Thoracic aorta (tissue), 2 donors: ENCODE measurements around the gene TOR1AIP1. TPM values are rescaled to one million over a fixed set of nuclear protein-coding genes. Genes with fewer than 3 reads are reported as not detected.
"Not testable (repeated sequence)": the region's sequence is repeated elsewhere in the genome, so short reads cannot be mapped to it uniquely, and the experiment has no call there.

ENCODE experiments used
- ATAC-seq: fragments of 150-250 bp; one replicate; pipeline ENCODE4 v1.8.0; 2017; ENCODE audit warnings: low read depth; ENCODE audit not compliant: insufficient number of reproducible peaks, low FRiP score
- DNase-seq: peaks from one replicate; pipeline ENCODE4 v3.0.0-alpha.2; 2020; ENCODE audit warnings: low spot score
- H3K27ac ChIP-seq, 2 donors: fragments of 200-600 bp; sonication (generic); 1 replicate in 1 of 2; 2 replicates in 1 of 2; pipeline ENCODE4 v1.5.1; 2016; ENCODE audit warnings: mild to moderate bottlenecking in 2 of 2, moderate library complexity in 2 of 2
- H3K27me3 ChIP-seq: fragments of 200-600 bp; sonication (generic); replicated peaks from 2 replicates; pipeline ENCODE4 v1.6.0; 2016; ENCODE audit warnings: mild to moderate bottlenecking; ENCODE audit not compliant: insufficient read depth
- H3K36me3 ChIP-seq: fragments of 200-600 bp; sonication (generic); one replicate; pipeline ENCODE4 v1.5.1; 2016
- H3K4me1 ChIP-seq, 2 donors: fragments of 200-600 bp; sonication (generic); 1 replicate in 1 of 2; 2 replicates in 1 of 2; pipeline versions ENCODE4 v1.5.1 to v1.6.0; 2016; ENCODE audit warnings: low read depth in 2 of 2, mild to moderate bottlenecking in 1 of 2; ENCODE audit not compliant: control insufficient read depth in 1 of 2
- H3K4me3 ChIP-seq: fragments of 200-600 bp; sonication (generic); 2 replicates; pipeline ENCODE4 v1.5.1; 2016; ENCODE audit warnings: mild to moderate bottlenecking
- H3K9me3 ChIP-seq: fragments of 200-600 bp; sonication (generic); 2 replicates; pipeline ENCODE4 v1.5.1; 2016
- CTCF ChIP-seq: fragments of 200-600 bp; sonication (generic); IDR thresholded peaks from one replicate; pipeline ENCODE4 v1.5.1; 2019; ENCODE audit warnings: antibody characterized with exemption
- total RNA-seq, 2 donors: library from RNA; depleted of rRNA; stranded (reverse); fragments of >200 nt; gene quantifications; one replicate each; pipeline versions ENCODE4 v1.1.0 to v1.2.3, GENCODE V29; 2016

TOR1AIP1 gene
- total RNA-seq, 2 donors from 2014 or later, result 99.5 to 106 TPM

DNA sequence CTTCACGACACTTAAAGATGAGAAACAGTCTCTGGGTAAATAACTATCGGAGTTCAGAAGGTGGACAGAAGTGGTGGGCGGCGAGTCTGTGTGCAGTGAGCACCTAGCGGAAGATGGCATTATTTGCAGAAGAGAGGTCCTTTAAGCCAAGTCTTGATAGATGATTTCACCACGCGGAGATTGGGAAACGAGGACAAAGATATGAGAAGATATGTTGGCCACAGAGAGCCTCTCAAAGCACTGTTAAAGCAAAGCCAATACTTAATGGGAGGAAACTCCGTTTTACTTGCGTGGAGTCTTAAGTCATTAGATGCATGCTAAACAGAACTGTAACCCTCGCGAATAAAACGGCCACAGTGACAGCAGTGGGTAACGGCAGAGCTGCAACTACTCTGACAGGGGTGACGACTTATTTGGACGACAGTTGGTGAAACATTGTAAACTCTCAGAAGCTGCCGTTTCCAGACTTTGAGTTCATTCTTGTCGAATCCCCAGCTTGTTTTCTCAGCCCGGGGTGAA lies 71.9 kb downstream of the TOR1AIP1 start:
- Histone ChIP-seq H3K9me3 (no peaks in the 10 kb centered on the region), H3K27ac (peak overlapping the region; percentile 89 to 95), H3K4me1 (peaks cover 19 to 25% of the 10 kb centered on the region in 2 donors), H3K27me3 (no peaks in the 10 kb centered on the region), H3K4me3 (peak overlapping the region; percentile 99), H3K36me3 (no peaks in the 10 kb centered on the region)
- ATAC-seq, result peak; percentile 13
- DNase-seq, result no peak
- TF ChIP-seq CTCF, result peak; percentile 36

GRCh38 chr1:179954493-179955286 lies 72.6 kb downstream of the TOR1AIP1 start, which contains the start of gene CEP350:
TSS of gene CEP350 (plus strand) at chr1:179954810. CDS start at chr1:179986182, 31,372 bp downstream.
- Histone ChIP-seq H3K27ac (peak within 1 kb of the TSS; percentile 89 to 95), H3K4me3 (peak within 1 kb of the TSS; percentile 99), H3K27me3 (no peaks in the 10 kb centered on the region), H3K4me1 (peaks cover 19 to 25% of the 10 kb centered on the region in 2 donors), H3K9me3 (no peaks in the 10 kb centered on the region), H3K36me3 (no peaks in the 10 kb centered on the region)
- ATAC-seq (peak; percentile 100), DNase-seq (peak; percentile 91)
- TF ChIP-seq CTCF, result no peak

GRCh38 chr1:179955287-179955680 lies 73.2 kb downstream of the TOR1AIP1 start:
- TF ChIP-seq CTCF, result no peak
- Histone ChIP-seq H3K27me3 (no peaks in the 10 kb centered on the region), H3K36me3 (no peaks in the 10 kb centered on the region), H3K4me3 (peak overlapping the region; percentile 99), H3K9me3 (no peaks in the 10 kb centered on the region), H3K27ac (peak overlapping the region; percentile 89 to 95), H3K4me1 (peaks cover 19 to 25% of the 10 kb centered on the region in 2 donors)
- no peak for DNase-seq
- ATAC-seq, result no peak

DNA sequence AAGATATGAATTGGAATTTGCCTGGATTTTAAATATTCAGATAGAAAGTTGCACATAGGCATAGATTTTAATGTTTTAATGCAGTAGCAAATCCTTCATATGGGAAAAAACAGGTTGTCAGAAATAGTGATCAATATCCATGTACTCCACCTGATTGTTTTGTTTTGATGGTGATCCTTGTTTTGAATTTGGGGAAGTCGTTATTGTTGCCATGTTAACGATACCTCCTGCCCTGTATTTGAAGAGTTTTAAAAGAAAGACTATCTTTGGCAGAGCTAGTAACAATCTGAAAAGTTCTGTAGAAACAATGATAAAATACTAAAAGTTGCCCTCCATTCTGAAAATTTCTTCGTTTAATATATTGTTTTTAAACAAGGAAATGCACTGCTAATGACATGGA lies 73.6 kb downstream of the TOR1AIP1 start:
- Histone ChIP-seq H3K27ac (peak overlapping the region; percentile 89 to 95), H3K4me1 (peaks cover 19 to 25% of the 10 kb centered on the region in 2 donors), H3K27me3 (no peaks in the 10 kb centered on the region), H3K4me3 (peak overlapping the region; percentile 99), H3K9me3 (no peaks in the 10 kb centered on the region), H3K36me3 (no peaks in the 10 kb centered on the region)
- no peak for ATAC-seq
- DNase-seq, result no peak
- no peak for TF ChIP-seq CTCF

DNA sequence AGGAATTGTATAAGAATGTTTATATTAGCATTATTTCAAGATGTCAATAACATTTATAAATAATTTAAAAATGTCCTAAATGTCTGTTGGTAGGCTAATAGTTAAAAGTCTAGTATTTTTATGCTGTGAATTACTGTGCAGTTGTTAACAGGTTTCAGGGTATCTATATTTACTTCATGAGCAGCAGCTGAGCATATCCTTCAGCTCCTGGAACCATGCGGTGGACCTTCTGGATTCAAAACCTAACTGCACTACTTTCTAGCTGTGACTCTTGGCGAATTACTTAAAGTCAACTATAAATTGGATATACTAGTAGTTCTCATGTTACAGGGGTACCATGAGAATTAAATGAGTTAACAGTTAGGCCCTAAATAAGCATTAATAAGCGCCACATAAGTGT lies 76.3 kb downstream of the TOR1AIP1 start:
- no peaks in the 10 kb centered on the region for H3K9me3 ChIP-seq
- H3K4me3 ChIP-seq, result no peak overlapping the region
- TF ChIP-seq CTCF, result no peak
- no peak for ATAC-seq
- no peak overlapping the region for H3K27ac ChIP-seq
- DNase-seq, result no peak
- H3K36me3 ChIP-seq, result no peaks in the 10 kb centered on the region
- no peaks in the 10 kb centered on the region for H3K27me3 ChIP-seq
- peaks cover 18 to 25% of the 10 kb centered on the region in 2 donors for H3K4me1 ChIP-seq

GRCh38 chr1:179962168-179962567 lies 80.1 kb downstream of the TOR1AIP1 start:
- not testable (repeated sequence) for DNase-seq, H3K4me3 ChIP-seq, H3K36me3 ChIP-seq, H3K9me3 ChIP-seq, H3K27me3 ChIP-seq, ATAC-seq, H3K27ac ChIP-seq
- peaks cover 5 to 27% of the 10 kb centered on the region in 2 donors for H3K4me1 ChIP-seq
